HG03039 (cell line): ENCODE data around the gene ACTMAP.
"Not testable (repeated sequence)": the region's sequence is repeated elsewhere in the genome, so short reads cannot be mapped to it uniquely, and the experiment has no call there.

Experiments used
- ATAC-seq: cut with Tn5 transposase; IDR thresholded peaks from one replicate; pipeline ENCODE4 v1.9.1; 2021; ENCODE audit warnings: mild to moderate bottlenecking, moderate library complexity; ENCODE audit not compliant: unreplicated experiment

Gene ACTMAP

GRCh38 chr19:40745402-40745780, 4.9 kb downstream of the ACTMAP start:
- ATAC-seq = no peak

- no peak for ATAC-seq
Observed at GRCh38 chr19:40744554-40745401, 5.5 kb downstream of the ACTMAP start.

GRCh38 chr19:40743926-40744325, 6.4 kb downstream of the ACTMAP start:
- no peak for ATAC-seq

- no peak for ATAC-seq
Observed at GRCh38 chr19:40742886-40743285, 7.4 kb downstream of the ACTMAP start.

GRCh38 chr19:40742477-40742876, 7.8 kb downstream of the ACTMAP start:
- no peak for ATAC-seq

- no peak for ATAC-seq
Observed at GRCh38 chr19:40741527-40742390, 8.5 kb downstream of the ACTMAP start.

- no peak for ATAC-seq
Observed at GRCh38 chr19:40740747-40741146, 9.5 kb downstream of the ACTMAP start.

GRCh38 chr19:40739871-40740703, 10.2 kb downstream of the ACTMAP start:
- ATAC-seq = no peak

GRCh38 chr19:40739030-40739839, 11.0 kb downstream of the ACTMAP start:
- ATAC-seq = no peak

- ATAC-seq = no peak
Observed at GRCh38 chr19:40737102-40737644, 13.1 kb downstream of the ACTMAP start.

GRCh38 chr19:40736661-40737060, 13.6 kb downstream of the ACTMAP start:
- ATAC-seq = no peak

GRCh38 chr19:40735013-40735771, 15.1 kb downstream of the ACTMAP start:
- no peak for ATAC-seq

GRCh38 chr19:40733149-40733548, 17.1 kb downstream of the ACTMAP start:
- no peak for ATAC-seq

GRCh38 chr19:40732304-40732703, 18.0 kb downstream of the ACTMAP start:
- not testable (repeated sequence) for ATAC-seq

GRCh38 chr19:40730065-40730464, 20.2 kb downstream of the ACTMAP start:
- not testable (repeated sequence) for ATAC-seq

GRCh38 chr19:40726279-40726678, 24.0 kb downstream of the ACTMAP start:
- no peak for ATAC-seq

- ATAC-seq = no peak
Observed at GRCh38 chr19:40724855-40725254, 25.4 kb downstream of the ACTMAP start.

GRCh38 chr19:40724315-40724714, 26.0 kb downstream of the ACTMAP start:
- ATAC-seq = no peak

- no peak for ATAC-seq
Observed at GRCh38 chr19:40723661-40724254, 26.5 kb downstream of the ACTMAP start.
